HG03460 (cell line): ENCODE measurements around the gene BPHL.
A peak's percentile ranks its signal among the peaks of the same experiment; 100 is the strongest.
"Not testable (repeated sequence)": the region's sequence is repeated elsewhere in the genome, so short reads cannot be mapped to it uniquely, and the experiment has no call there.

Source experiments
- ATAC-seq: cut with Tn5 transposase; IDR thresholded peaks from one replicate; pipeline ENCODE4 v1.9.1; 2021; ENCODE audit not compliant: unreplicated experiment

BPHL gene

GRCh38 chr6:3118353-3119039 is at the start of gene BPHL:
Gene BPHL (plus strand): TSS chr6:3118711. CDS start chr6:3118741, 30 bp downstream.
- peak; percentile 93 for ATAC-seq

GRCh38 chr6:3071568-3071967 is 46.9 kb upstream of the BPHL start:
- ATAC-seq: no peak

GRCh38 chr6:3072798-3073197 is 45.7 kb upstream of the BPHL start:
- no peak for ATAC-seq

GRCh38 chr6:3073382-3073781 is 45.1 kb upstream of the BPHL start:
- ATAC-seq: no peak

GRCh38 chr6:3075772-3076113 is 42.8 kb upstream of the BPHL start:
- no peak for ATAC-seq

- ATAC-seq: no peak
Observed at GRCh38 chr6:3076320-3076719, 42.2 kb upstream of the BPHL start.

GRCh38 chr6:3077430-3077829 is 41.1 kb upstream of the BPHL start:
- ATAC-seq: no peak

GRCh38 chr6:3078952-3079351 is 39.6 kb upstream of the BPHL start:
- not testable (repeated sequence) for ATAC-seq

GRCh38 chr6:3079682-3080081 is 38.8 kb upstream of the BPHL start:
- ATAC-seq: no peak

- no peak for ATAC-seq
Observed at GRCh38 chr6:3081960-3082359, 36.6 kb upstream of the BPHL start.

- ATAC-seq: no peak
Observed at GRCh38 chr6:3085074-3085473, 33.4 kb upstream of the BPHL start.

- ATAC-seq: no peak
Observed at GRCh38 chr6:3086282-3086946, 32.1 kb upstream of the BPHL start.

GRCh38 chr6:3088446-3088845 is 30.1 kb upstream of the BPHL start:
- no peak for ATAC-seq

- no peak for ATAC-seq
Observed at GRCh38 chr6:3088968-3089367, 29.5 kb upstream of the BPHL start.

GRCh38 chr6:3090013-3090412 is 28.5 kb upstream of the BPHL start:
- no peak for ATAC-seq

GRCh38 chr6:3094815-3095214 is 23.7 kb upstream of the BPHL start:
- no peak for ATAC-seq

- no peak for ATAC-seq
Observed at GRCh38 chr6:3102875-3103274, 15.6 kb upstream of the BPHL start.

GRCh38 chr6:3108746-3109414 is 9.6 kb upstream of the BPHL start:
- no peak for ATAC-seq

GRCh38 chr6:3109761-3110160 is 8.8 kb upstream of the BPHL start:
- ATAC-seq: no peak

GRCh38 chr6:3114377-3114776 is 4.1 kb upstream of the BPHL start:
- ATAC-seq: no peak

GRCh38 chr6:3117912-3118352 is 579 bp upstream of the BPHL start:
- no peak for ATAC-seq

GRCh38 chr6:3119040-3119723 is 671 bp downstream of the BPHL start:
- peak; percentile 22 for ATAC-seq
